Prostate gland (tissue), 2 donors: ENCODE measurements around the gene CD58.

Experiments
- CTCF ChIP-seq, 4 experiments: fragments of 200-600 bp in 2 of 4; fragments of 450-650 bp in 2 of 4; sonication (generic) in 2 of 4; IDR thresholded peaks; 1 replicate in 3 of 4; 2 replicates in 1 of 4; pipeline ENCODE4 v1.5.1; 2016 to 2019; ENCODE audit warnings: antibody characterized with exemption in 4 of 4, mild to moderate bottlenecking in 2 of 4, moderate library complexity in 2 of 4
- POLR2A ChIP-seq: fragments of 450-650 bp; IDR thresholded peaks from one replicate; pipeline ENCODE4 v1.6.1; 2016; ENCODE audit warnings: antibody characterized with exemption, mild to moderate bottlenecking
- POLR2AphosphoS5 ChIP-seq: sonication (generic); formaldehyde crosslinking; IDR thresholded peaks from one replicate; pipeline ENCODE4 v1.6.1; 2017; ENCODE audit warnings: antibody characterized with exemption

DNA sequence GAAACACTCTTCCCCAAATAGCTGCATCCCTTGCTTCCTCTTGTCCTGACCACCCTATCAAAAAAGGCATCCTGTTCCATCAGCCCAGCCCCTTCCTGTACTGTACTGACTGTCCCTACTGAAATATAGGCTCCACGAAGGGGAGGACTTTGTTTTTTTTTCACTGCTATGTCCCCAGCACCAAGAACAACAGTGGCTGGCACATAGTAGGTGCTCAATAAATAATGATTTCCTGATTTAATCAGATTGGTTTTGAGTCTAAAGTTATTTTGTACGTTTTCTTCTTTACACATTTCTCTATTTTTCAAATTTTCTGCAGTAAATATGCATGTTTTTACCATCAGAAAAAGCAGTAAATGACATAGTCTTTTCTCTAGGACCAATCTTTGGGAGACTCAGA lies 73.9 kb downstream of the CD58 start:
- TF ChIP-seq CTCF (IDR thresholded peaks at IDR 0.05) (no peak), POLR2A (no peak), POLR2AphosphoS5 (no peak)
